GM12873 (cell line): ENCODE results near the gene RPL39L.

Source experiments
- CTCF ChIP-seq: IDR thresholded peaks from 2 replicates; pipeline ENCODE4 v1.5.1; 2012; ENCODE audit warnings: low read depth, mild to moderate bottlenecking, moderate library complexity, low read length, control low read depth; ENCODE audit not compliant: insufficient read depth; ENCODE audit errors: missing control alignments

RPL39L gene

GRCh38 chr3:187181454-187182170 lies 42.3 kb upstream of the RPL39L start:
- no peak for TF ChIP-seq CTCF

- no peak for TF ChIP-seq CTCF
Observed at GRCh38 chr3:187172929-187173328, 33.6 kb upstream of the RPL39L start.

GRCh38 chr3:187169231-187169960 lies 30.1 kb upstream of the RPL39L start:
- no peak for TF ChIP-seq CTCF

GRCh38 chr3:187167777-187168176 lies 28.5 kb upstream of the RPL39L start:
- TF ChIP-seq CTCF, result no peak

GRCh38 chr3:187166750-187167149 lies 27.5 kb upstream of the RPL39L start:
- no peak for TF ChIP-seq CTCF

- peak; percentile 62 for TF ChIP-seq CTCF
Observed at GRCh38 chr3:187165144-187165543, 25.8 kb upstream of the RPL39L start.

GRCh38 chr3:187162265-187162953 lies 23.1 kb upstream of the RPL39L start:
- no peak for TF ChIP-seq CTCF
